Measurements from ENCODE around the gene TM9SF2.

- TF ChIP-seq CTCF (conservative IDR thresholded peaks at IDR 0.05 in 1 of 2, IDR thresholded peaks at IDR 0.05 in 1 of 2; ENCODE audit: extremely low read depth in 1 of 2, insufficient read depth in 1 of 2, low read depth in 1 of 2, low read length in 2 of 2) = peak; percentile 31 to 39
- TF ChIP-seq EZH2 (IDR thresholded peaks at IDR 0.05; ENCODE audit: borderline replicate concordance, low read length) = no peak
These were observed 4.6 kb downstream of the TM9SF2 start for GRCh38 chr13:99505814-99506269.

All from mammary epithelial cell (primary cell).